ENCODE data around the gene MYOF. TPM values are rescaled to one million over a fixed set of nuclear protein-coding genes. Genes with fewer than 3 reads are reported as not detected.

MYOF gene
- total and polyA plus RNA-seq, 2 of the 8 experiments (the other 6 are each of a cell fraction or from before 2014, with no cell fraction given): 0.98 to 2.3 TPM

- no peak overlapping the region for H3K9ac ChIP-seq (replicated peaks in 1 of 4; ENCODE audit: extremely low read depth in 1 of 4, low read depth in 3 of 4, low read length in 3 of 4)
- 75% methylated on average over 5 of the region's 5 CpGs; no CpG with 5 or more reads in 1 of the 2 experiments for WGBS, 2 experiments (ENCODE audit: extremely low coverage in 1 of 2, insufficient coverage in 1 of 2, insufficient read length in 1 of 2, insufficient replicate concordance in 2 of 2, low coverage in 1 of 2, low lambda C conversion rate in 2 of 2, missing lambda C conversion rate in 1 of 2)
- H3K4ac ChIP-seq (replicated peaks; ENCODE audit: insufficient read length, low read depth, low read length): no peak overlapping the region
- H3K23me2 ChIP-seq (ENCODE audit: low read depth, low read length): no peaks in the 10 kb centered on the region
- no peak overlapping the region for H3K4me3 ChIP-seq (ENCODE audit: extremely low read depth in 1 of 4, insufficient read depth in 2 of 4, low read depth in 3 of 4, low read length in 4 of 4)
- no peak overlapping the region for H3K23ac ChIP-seq (ENCODE audit: insufficient read length)
- no peaks in the 10 kb centered on the region for H3K79me1 ChIP-seq (ENCODE audit: low read depth, low read length)
- no peak overlapping the region for H3K4me2 ChIP-seq (ENCODE audit: insufficient read depth in 1 of 2, low read depth in 2 of 2, low read length in 2 of 2)
- no peak overlapping the region for H3K18ac ChIP-seq (ENCODE audit: extremely low read depth, low read length)
- no peak for TF ChIP-seq JUND (IDR thresholded peaks at IDR 0.05; ENCODE audit: low read length)
- TF ChIP-seq CREB1 (IDR thresholded peaks at IDR 0.05): no peak
- no peak for TF ChIP-seq RNF2 (IDR thresholded peaks at IDR 0.05; ENCODE audit: borderline replicate concordance, low read depth, low read length, missing control alignments, poor library complexity, severe bottlenecking)
- TF ChIP-seq SUZ12 (IDR thresholded peaks at IDR 0.05; ENCODE audit: low read length): no peak
- TF ChIP-seq HDAC6 (IDR thresholded peaks at IDR 0.05; ENCODE audit: low read depth, low read length): no peak
- no peak for TF ChIP-seq GABPA (IDR thresholded peaks at IDR 0.05; ENCODE audit: borderline replicate concordance, insufficient read depth, low read length)
- TF ChIP-seq RAD21 (IDR thresholded peaks at IDR 0.05 in 1 of 2, conservative IDR thresholded peaks at IDR 0.05 in 1 of 2; ENCODE audit: low read depth in 2 of 2, low read length in 2 of 2): no peak
- no peak for TF ChIP-seq TEAD4 (IDR thresholded peaks at IDR 0.05; ENCODE audit: low read depth, low read length)
- TF ChIP-seq BACH1 (IDR thresholded peaks at IDR 0.05; ENCODE audit: low read length): no peak
- no peak for TF ChIP-seq SP2 (IDR thresholded peaks at IDR 0.05; ENCODE audit: low read length)
- TF ChIP-seq GTF2F1 (IDR thresholded peaks at IDR 0.05; ENCODE audit: borderline replicate concordance, low read depth, low read length): no peak
- no peak for TF ChIP-seq KDM4A (IDR thresholded peaks at IDR 0.05; ENCODE audit: low read depth, low read length, severe bottlenecking)
- no peak for TF ChIP-seq TBP (IDR thresholded peaks at IDR 0.05; ENCODE audit: low read depth, low read length)
- TF ChIP-seq POU5F1 (IDR thresholded peaks at IDR 0.05; ENCODE audit: low read depth, low read length): no peak
- H4K91ac ChIP-seq (replicated peaks; ENCODE audit: insufficient read length, low read length): no peak overlapping the region
- H3K4me1 ChIP-seq (replicated peaks in 1 of 4; ENCODE audit: control insufficient read depth in 3 of 4, insufficient read depth in 4 of 4, low read length in 3 of 4): peaks cover 2 to 8% (median 5%) of the 10 kb centered on the region in 4 experiments; a peak in 6 of 7 replicates
- H3K27me3 ChIP-seq (replicated peaks in 1 of 4; ENCODE audit: control insufficient read depth in 3 of 4, extremely low read depth in 1 of 4, insufficient read depth in 3 of 4, low read length in 3 of 4): no peaks in the 10 kb centered on the region
- no peaks in the 10 kb centered on the region for H3K79me2 ChIP-seq (ENCODE audit: control insufficient read depth in 1 of 2, insufficient read depth in 2 of 2, low read length in 2 of 2)
- H2BK15ac ChIP-seq (ENCODE audit: low read length): no peak overlapping the region
- ChIA-PET CTCF (ENCODE audit: partially characterized antibody) (interaction anchor here (1.3 to 2.7 kb wide), 6 partner anchors 24 to 134 kb away, joined by 3 to 11 read pairs (median 6); partner anchors contain the start of gene MYOF), POLR2A (ENCODE audit: partially characterized antibody) (interaction anchor here (1.9 kb wide), 1 partner anchor 11 kb away, joined by 6 read pairs; no protein-coding TSS in a partner anchor)
- DNase-seq (ENCODE audit: low read depth in 1 of 2, low spot score in 2 of 2) (no peak), FAIRE-seq (no peak)
- no peak overlapping the region for H2BK12ac ChIP-seq (ENCODE audit: low read depth, low read length)
- no peak overlapping the region for H3K56ac ChIP-seq (replicated peaks; ENCODE audit: insufficient read length, low read depth, low read length)
- no peaks in the 10 kb centered on the region for H3K9me3 ChIP-seq (ENCODE audit: insufficient read depth in 2 of 2, low read depth in 1 of 2, low read length in 1 of 2)
- no peak overlapping the region for H4K8ac ChIP-seq (ENCODE audit: extremely low read depth, insufficient read depth, low read length)
- no peak overlapping the region for H2BK20ac ChIP-seq (ENCODE audit: low read length)
- no peak overlapping the region for H2BK5ac ChIP-seq (ENCODE audit: low read depth, low read length)
- no peak overlapping the region for H3K14ac ChIP-seq (ENCODE audit: insufficient read length)
- no peak overlapping the region for H2AFZ ChIP-seq (ENCODE audit: low read length)
- no peaks in the 10 kb centered on the region for H4K20me1 ChIP-seq (replicated peaks in 1 of 2; ENCODE audit: control insufficient read depth in 1 of 2, insufficient read depth in 2 of 2, low read length in 2 of 2)
- H2AK5ac ChIP-seq (ENCODE audit: low read depth, low read length): no peak overlapping the region
- H2BK120ac ChIP-seq (replicated peaks; ENCODE audit: low read depth, low read length): no peak overlapping the region
- H3K27ac ChIP-seq (ENCODE audit: low read depth, low read length): no peak overlapping the region
- no peaks in the 10 kb centered on the region for H3K36me3 ChIP-seq (ENCODE audit: control insufficient read depth in 2 of 4, insufficient read depth in 4 of 4, low read length in 3 of 4)
- H4K5ac ChIP-seq (ENCODE audit: insufficient read length, low read depth, low read length): no peak overlapping the region
Measured at GRCh38 chr10:93420091-93420490, 62.0 kb downstream of the MYOF start.
